ENCODE results near the gene KRT7.
A peak's percentile ranks its signal among the peaks of the same experiment; 100 is the strongest.
"Not testable (repeated sequence)": the region's sequence is repeated elsewhere in the genome, so short reads cannot be mapped to it uniquely, and the experiment has no call there.

KRT7 gene

GRCh38 chr12:52279422-52280318 is 46.6 kb downstream of the KRT7 start:
- no peak for TF ChIP-seq POLR2A (IDR thresholded peaks at IDR 0.05; ENCODE audit: low read length)
- no peak for TF ChIP-seq GATA1 (IDR thresholded peaks at IDR 0.05; ENCODE audit: low read depth, low read length)
- no peak for DNase-seq

- TF ChIP-seq POLR2A (IDR thresholded peaks at IDR 0.05; ENCODE audit: low read length) (no peak), GATA1 (IDR thresholded peaks at IDR 0.05; ENCODE audit: low read depth, low read length) (no peak)
- DNase-seq, result peak; percentile 17 to 60
Measured at GRCh38 chr12:52280319-52280795, 47.3 kb downstream of the KRT7 start.

- DNase-seq, result no peak
- TF ChIP-seq POLR2A (IDR thresholded peaks at IDR 0.05; ENCODE audit: low read length), result no peak
- TF ChIP-seq GATA1 (IDR thresholded peaks at IDR 0.05; ENCODE audit: low read depth, low read length), result no peak
Measured at GRCh38 chr12:52280796-52281560, 47.9 kb downstream of the KRT7 start.

- no peak for TF ChIP-seq GATA1 (IDR thresholded peaks at IDR 0.05; ENCODE audit: low read depth, low read length)
- no peak for TF ChIP-seq POLR2A (IDR thresholded peaks at IDR 0.05; ENCODE audit: low read length)
- DNase-seq, result no peak
Measured at GRCh38 chr12:52284562-52285171, 51.6 kb downstream of the KRT7 start.

GRCh38 chr12:52285172-52285745 is 52.2 kb downstream of the KRT7 start:
- TF ChIP-seq GATA1 (IDR thresholded peaks at IDR 0.05; ENCODE audit: low read depth, low read length), result no peak
- no peak for TF ChIP-seq POLR2A (IDR thresholded peaks at IDR 0.05; ENCODE audit: low read length)
- DNase-seq, result no peak

GRCh38 chr12:52285851-52286530 is 52.9 kb downstream of the KRT7 start:
- no peak for TF ChIP-seq POLR2A (IDR thresholded peaks at IDR 0.05; ENCODE audit: low read length)
- no peak for DNase-seq

- DNase-seq, result not testable (repeated sequence)
Measured at GRCh38 chr12:52286857-52287785, 54.1 kb downstream of the KRT7 start.

GRCh38 chr12:52287816-52288805 is 55.1 kb downstream of the KRT7 start:
- not testable (repeated sequence) for DNase-seq

GRCh38 chr12:52290483-52291134 is 57.6 kb downstream of the KRT7 start:
- DNase-seq, result not testable (repeated sequence)

- no peak for DNase-seq
- TF ChIP-seq GATA1 (IDR thresholded peaks at IDR 0.05; ENCODE audit: low read depth, low read length) (no peak), POLR2A (IDR thresholded peaks at IDR 0.05; ENCODE audit: low read length) (no peak)
Measured at GRCh38 chr12:52291267-52291935, 58.4 kb downstream of the KRT7 start, which contains the start of gene KRT81. Gene KRT81 (minus strand): TSS chr12:52291534. CDS start chr12:52291465, 69 bp downstream.

GRCh38 chr12:52293926-52294325 is 60.9 kb downstream of the KRT7 start:
- no peak for TF ChIP-seq POLR2A (IDR thresholded peaks at IDR 0.05; ENCODE audit: low read length)
- no peak for TF ChIP-seq GATA1 (IDR thresholded peaks at IDR 0.05; ENCODE audit: low read depth, low read length)

More at GRCh38 chr12:52293926-52294325, 60.9 kb downstream of the KRT7 start:
- no peak for DNase-seq
